ENCODE results near the gene DALRD3. TPM values are rescaled to one million over a fixed set of nuclear protein-coding genes. Genes with fewer than 3 reads are reported as not detected.

Gene DALRD3
- total RNA-seq, 1 donor from 2014 or later, result 36.7 TPM

GRCh38 chr3:49029563-49029884 is 11.1 kb upstream of the DALRD3 start:
- no peaks in the 10 kb centered on the region for H3K27me3 Mint-ChIP-seq
- ATAC-seq (ENCODE audit: low read depth), result no peak
- no peak for DNase-seq
- H3K36me3 Mint-ChIP-seq (ENCODE audit: low read depth), result peaks cover 77% of the 10 kb centered on the region
- no peaks in the 10 kb centered on the region for H3K9me3 Mint-ChIP-seq
- intact Hi-C loops (cut with micrococcal nuclease), result loop anchor here (1.0 to 10.0 kb wide), 5 partner anchors 8 to 1265 kb away; partner anchors contain the start of genes HYAL3, IFRD2, NAA80 and QRICH1
- peaks cover 48% of the 10 kb centered on the region for H3K4me1 Mint-ChIP-seq
- ChIA-PET POLR2A (interaction anchor here (0.5 to 14.9 kb wide), 29 partner anchors 9 to 942 kb away, joined by 3 to 372 read pairs (median 4); partner anchors contain the start of genes ARIH2, CCDC51, DALRD3 and IP6K2), CTCF (interaction anchor here (0.6 to 1.7 kb wide), 7 partner anchors 9 to 64 kb away, joined by 3 to 17 read pairs (median 5); partner anchors contain the start of genes DALRD3, QRICH1 and WDR6)
- peak overlapping the region; percentile 93 for H3K4me3 Mint-ChIP-seq
- TF ChIP-seq CTCF (IDR thresholded peaks at IDR 0.05), result no peak
- peak overlapping the region; percentile 94 for H3K27ac Mint-ChIP-seq

GRCh38 chr3:49028673-49029562 is 10.5 kb upstream of the DALRD3 start, which contains the start of gene IMPDH2:
Gene IMPDH2, minus strand, starts transcription at chr3:49029398. Its CDS starts 48 bp downstream, at chr3:49029350.
- Mint-ChIP-seq H3K4me3 (peak within 1 kb of the TSS; percentile 93), H3K36me3 (ENCODE audit: low read depth) (peaks cover 79% of the 10 kb centered on the region), H3K4me1 (peaks cover 49% of the 10 kb centered on the region), H3K27me3 (no peaks in the 10 kb centered on the region), H3K27ac (peak within 1 kb of the TSS; percentile 94), H3K9me3 (no peaks in the 10 kb centered on the region)
- intact Hi-C loops (cut with micrococcal nuclease), result loop anchor here (1.0 to 10.0 kb wide), 5 partner anchors 8 to 1266 kb away; partner anchors contain the start of genes HYAL3, IFRD2, NAA80 and QRICH1
- DNase-seq, result peak; percentile 91
- ChIA-PET CTCF (interaction anchor here (0.6 to 1.7 kb wide), 7 partner anchors 8 to 65 kb away, joined by 3 to 17 read pairs (median 5); partner anchors contain the start of genes DALRD3, QRICH1 and WDR6), POLR2A (interaction anchor here (0.5 to 14.9 kb wide), 32 partner anchors 8 to 941 kb away, joined by 3 to 372 read pairs (median 4); partner anchors contain the start of genes ARIH2, CCDC51, DALRD3 and IP6K2)
- no peak for TF ChIP-seq CTCF (IDR thresholded peaks at IDR 0.05)
- ATAC-seq (ENCODE audit: low read depth), result peak; percentile 90

GRCh38 chr3:49028298-49028672 is 9.9 kb upstream of the DALRD3 start:
- no peak for TF ChIP-seq CTCF (IDR thresholded peaks at IDR 0.05)
- ChIA-PET CTCF (interaction anchor here (1.5 to 1.7 kb wide), 2 partner anchors 11 to 40 kb away, joined by 5 to 17 read pairs; partner anchors contain the start of gene DALRD3), POLR2A (interaction anchor here (0.6 to 14.9 kb wide), 13 partner anchors 8 to 925 kb away, joined by 3 to 372 read pairs (median 9); partner anchors contain the start of genes ARIH2, DALRD3, P4HTM and QARS1)
- DNase-seq, result no peak
- no peaks in the 10 kb centered on the region for H3K27me3 Mint-ChIP-seq
- intact Hi-C loops (cut with micrococcal nuclease), result loop anchor here (2.0 to 10.0 kb wide), 2 partner anchors 67 to 1267 kb away; partner anchors contain the start of genes HYAL3, IFRD2, NAA80 and QRICH1
- H3K4me1 Mint-ChIP-seq, result peaks cover 54% of the 10 kb centered on the region
- peak overlapping the region; percentile 93 for H3K4me3 Mint-ChIP-seq
- peak overlapping the region; percentile 94 for H3K27ac Mint-ChIP-seq
- ATAC-seq (ENCODE audit: low read depth), result no peak
- no peaks in the 10 kb centered on the region for H3K9me3 Mint-ChIP-seq
- peaks cover 85% of the 10 kb centered on the region for H3K36me3 Mint-ChIP-seq (ENCODE audit: low read depth)

GRCh38 chr3:49027634-49028033 is 9.3 kb upstream of the DALRD3 start:
- H3K36me3 Mint-ChIP-seq (ENCODE audit: low read depth), result peaks cover 85% of the 10 kb centered on the region
- H3K27me3 Mint-ChIP-seq, result no peaks in the 10 kb centered on the region
- ATAC-seq (ENCODE audit: low read depth) (no peak), DNase-seq (no peak)
- intact Hi-C loops (cut with micrococcal nuclease), result loop anchor here (2.0 to 10.0 kb wide), 2 partner anchors 67 to 1267 kb away; partner anchors contain the start of genes HYAL3, IFRD2, NAA80 and QRICH1
- no peak overlapping the region for H3K4me3 Mint-ChIP-seq
- ChIA-PET POLR2A (interaction anchor here (1.1 to 14.9 kb wide), 5 partner anchors 9 to 108 kb away, joined by 4 to 372 read pairs (median 5); partner anchors contain the start of genes ARIH2, DALRD3, P4HTM and WDR6), CTCF (no interaction called here)
- TF ChIP-seq CTCF (IDR thresholded peaks at IDR 0.05), result no peak
- H3K27ac Mint-ChIP-seq, result no peak overlapping the region
- peaks cover 61% of the 10 kb centered on the region for H3K4me1 Mint-ChIP-seq
- no peaks in the 10 kb centered on the region for H3K9me3 Mint-ChIP-seq

Data from activated B cell treated with CpG ODN at 0.5 μM for 24 hours (primary cell).